ENCODE data around the gene CDH13.

- TF ChIP-seq CTCF (IDR thresholded peaks at IDR 0.05; ENCODE audit: poor library complexity, severe bottlenecking) (no peak), TAF1 (IDR thresholded peaks at IDR 0.05; ENCODE audit: low read depth) (no peak), EZH2 (IDR thresholded peaks at IDR 0.05; ENCODE audit: borderline replicate concordance, insufficient read depth, low read length, poor library complexity, severe bottlenecking) (no peak), EP300 (conservative IDR thresholded peaks at IDR 0.05; ENCODE audit: poor library complexity, severe bottlenecking) (no peak), MXI1 (conservative IDR thresholded peaks at IDR 0.05; ENCODE audit: poor library complexity, severe bottlenecking) (no peak)
Measured at GRCh38 chr16:83206426-83206825, 579.7 kb downstream of the CDH13 start.

Measured in neural cell (in vitro differentiated cells).